ENCODE data around the gene EPHB1. TPM values are rescaled to one million over a fixed set of nuclear protein-coding genes. Genes with fewer than 3 reads are reported as not detected.

Gene EPHB1
- total RNA-seq, 1 experiment from 2014 or later: 2.8 TPM

DNA sequence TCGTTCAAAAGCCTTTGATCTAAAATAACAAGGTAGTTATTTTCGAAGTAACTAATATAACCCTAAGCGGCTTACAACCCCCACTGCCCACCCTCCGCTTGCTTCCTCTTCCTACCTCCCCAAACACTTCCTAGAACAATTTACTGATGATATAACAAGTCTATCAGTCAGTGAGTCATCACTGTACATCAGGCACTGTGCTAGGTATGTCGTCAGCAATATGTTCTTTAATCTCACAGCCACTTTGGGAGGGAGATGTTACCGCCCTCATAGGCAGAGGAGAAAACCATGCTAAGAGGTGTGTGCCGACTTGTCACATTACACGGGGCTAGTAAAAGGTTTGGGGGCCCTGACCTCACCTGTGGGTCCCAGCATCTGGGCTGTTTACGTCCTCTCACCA is 381.8 kb downstream of the EPHB1 start:
- Histone ChIP-seq H4K5ac (ENCODE audit: insufficient read length, low read depth, low read length) (no peak overlapping the region), H3K79me1 (ENCODE audit: insufficient read depth, low read depth, low read length, poor library complexity, severe bottlenecking) (no peaks in the 10 kb centered on the region), H3K79me2 (ENCODE audit: insufficient read depth, low read length) (no peaks in the 10 kb centered on the region), H3K27ac (ENCODE audit: insufficient read length, low read depth, low read length) (no peak overlapping the region), H3K9ac (ENCODE audit: extremely low read depth, insufficient read length, low read length) (no peak overlapping the region), H2BK15ac (ENCODE audit: low read depth, low read length) (no peak overlapping the region), H3K14ac (ENCODE audit: insufficient read depth, low read length) (no peak overlapping the region), H4K91ac (ENCODE audit: insufficient read length, low read depth, low read length) (no peak overlapping the region), H3K23me2 (ENCODE audit: insufficient read length, low read depth, low read length, poor library complexity, severe bottlenecking) (no peaks in the 10 kb centered on the region), H3K23ac (ENCODE audit: insufficient read length, low read depth, low read length) (no peak overlapping the region), H2BK20ac (ENCODE audit: low read depth, low read length, poor library complexity, severe bottlenecking) (no peak overlapping the region), H2AK5ac (ENCODE audit: insufficient read length, low read length) (no peak overlapping the region), H3T11ph (ENCODE audit: low read length) (no peak overlapping the region), H2AFZ (ENCODE audit: low read length) (no peak overlapping the region), H2BK5ac (ENCODE audit: insufficient read length, low read length) (no peak overlapping the region), H4K20me1 (ENCODE audit: control insufficient read depth, insufficient read depth, insufficient read length) (no peaks in the 10 kb centered on the region), H2BK12ac (ENCODE audit: insufficient read length, low read depth, low read length) (no peak overlapping the region), H3K27me3 (ENCODE audit: insufficient read depth, low read length) (no peaks in the 10 kb centered on the region), H3K56ac (ENCODE audit: insufficient read length, low read depth, low read length) (no peak overlapping the region), H3K4ac (ENCODE audit: low read depth, low read length) (no peak overlapping the region), H3K9me3 (ENCODE audit: control insufficient read depth, low read depth, low read length) (no peaks in the 10 kb centered on the region), H3K18ac (ENCODE audit: insufficient read length, low read depth, low read length) (no peak overlapping the region), H3K4me2 (ENCODE audit: insufficient read depth, insufficient read length, low read length) (no peak overlapping the region), H3K4me1 (ENCODE audit: insufficient read depth, low read length) (peaks cover 5% of the 10 kb centered on the region), H4K8ac (replicated peaks; ENCODE audit: insufficient read length, low read depth, low read length) (no peak overlapping the region), H2BK120ac (ENCODE audit: low read depth, low read length, poor library complexity, severe bottlenecking) (no peak overlapping the region)
- peak overlapping the region in 1 of 3 experiments; percentile 14; a peak in 1 of 7 replicates for H3K27ac Mint-ChIP-seq
- H3K36me3 Mint-ChIP-seq (ENCODE audit: insufficient read depth in 1 of 3, low read depth in 3 of 3): peaks cover 0 to 2% (median 0%) of the 10 kb centered on the region in 3 experiments; a peak in 2 of 7 replicates
- no peak for DNase-seq
- WGBS (ENCODE audit: extremely low coverage, insufficient read length, low lambda C conversion rate): no CpG with 5 or more reads among the region's 9 CpGs
- no peaks in the 10 kb centered on the region for H3K9me3 Mint-ChIP-seq
- peaks cover 3% of the 10 kb centered on the region in 2 experiments for H3K4me1 Mint-ChIP-seq
- TF ChIP-seq, protein P1, sequence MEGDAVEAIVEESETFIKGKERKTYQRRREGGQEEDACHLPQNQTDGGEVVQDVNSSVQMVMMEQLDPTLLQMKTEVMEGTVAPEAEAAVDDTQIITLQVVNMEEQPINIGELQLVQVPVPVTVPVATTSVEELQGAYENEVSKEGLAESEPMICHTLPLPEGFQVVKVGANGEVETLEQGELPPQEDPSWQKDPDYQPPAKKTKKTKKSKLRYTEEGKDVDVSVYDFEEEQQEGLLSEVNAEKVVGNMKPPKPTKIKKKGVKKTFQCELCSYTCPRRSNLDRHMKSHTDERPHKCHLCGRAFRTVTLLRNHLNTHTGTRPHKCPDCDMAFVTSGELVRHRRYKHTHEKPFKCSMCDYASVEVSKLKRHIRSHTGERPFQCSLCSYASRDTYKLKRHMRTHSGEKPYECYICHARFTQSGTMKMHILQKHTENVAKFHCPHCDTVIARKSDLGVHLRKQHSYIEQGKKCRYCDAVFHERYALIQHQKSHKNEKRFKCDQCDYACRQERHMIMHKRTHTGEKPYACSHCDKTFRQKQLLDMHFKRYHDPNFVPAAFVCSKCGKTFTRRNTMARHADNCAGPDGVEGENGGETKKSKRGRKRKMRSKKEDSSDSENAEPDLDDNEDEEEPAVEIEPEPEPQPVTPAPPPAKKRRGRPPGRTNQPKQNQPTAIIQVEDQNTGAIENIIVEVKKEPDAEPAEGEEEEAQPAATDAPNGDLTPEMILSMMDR (conservative IDR thresholded peaks at IDR 0.05): no peak
- peaks cover 1% of the 10 kb centered on the region; the same call in 1 of the 2 replicates for H3K27me3 Mint-ChIP-seq (ENCODE audit: low read depth)
- H3K4me3 Mint-ChIP-seq: no peak overlapping the region

Data from H9 (cell line).